ENCODE measurements around the gene WDR64.

WDR64 gene

GRCh38 chr1:241652012-241652411 is at the start of gene WDR64:
Gene WDR64, plus strand, starts transcription at chr1:241652281. Its CDS starts 204 bp downstream, at chr1:241652485.
- DNase-seq (ENCODE audit: low read depth), result no peak

GRCh38 chr1:241603731-241604245 is 48.3 kb upstream of the WDR64 start:
- no peak for DNase-seq (ENCODE audit: low read depth)

GRCh38 chr1:241605146-241605805 is 46.8 kb upstream of the WDR64 start:
- no peak for DNase-seq (ENCODE audit: low read depth)

- no peak for DNase-seq (ENCODE audit: low read depth)
Measured at GRCh38 chr1:241606544-241606943, 45.5 kb upstream of the WDR64 start.

- DNase-seq (ENCODE audit: low read depth), result no peak
Measured at GRCh38 chr1:241607497-241607896, 44.6 kb upstream of the WDR64 start.

GRCh38 chr1:241608379-241609033 is 43.6 kb upstream of the WDR64 start:
- DNase-seq (ENCODE audit: low read depth), result no peak

- DNase-seq (ENCODE audit: low read depth), result no peak
Measured at GRCh38 chr1:241610056-241610815, 41.8 kb upstream of the WDR64 start.

GRCh38 chr1:241611063-241611462 is 41.0 kb upstream of the WDR64 start:
- no peak for DNase-seq (ENCODE audit: low read depth)

- no peak for DNase-seq (ENCODE audit: low read depth)
Measured at GRCh38 chr1:241611736-241612135, 40.3 kb upstream of the WDR64 start.

GRCh38 chr1:241612533-241613477 is 39.3 kb upstream of the WDR64 start:
- DNase-seq (ENCODE audit: low read depth), result no peak

GRCh38 chr1:241614144-241614543 is 37.9 kb upstream of the WDR64 start:
- DNase-seq (ENCODE audit: low read depth), result no peak

- no peak for DNase-seq (ENCODE audit: low read depth)
Measured at GRCh38 chr1:241614572-241614971, 37.5 kb upstream of the WDR64 start.

GRCh38 chr1:241615043-241615974 is 36.8 kb upstream of the WDR64 start:
- DNase-seq (ENCODE audit: low read depth), result no peak

GRCh38 chr1:241617426-241617825 is 34.7 kb upstream of the WDR64 start:
- DNase-seq (ENCODE audit: low read depth), result no peak

- DNase-seq (ENCODE audit: low read depth), result no peak
Measured at GRCh38 chr1:241622669-241623068, 29.4 kb upstream of the WDR64 start.

GRCh38 chr1:241624935-241625334 is 27.1 kb upstream of the WDR64 start:
- no peak for DNase-seq (ENCODE audit: low read depth)

GRCh38 chr1:241627453-241628259 is 24.4 kb upstream of the WDR64 start:
- no peak for DNase-seq (ENCODE audit: low read depth)

GRCh38 chr1:241630005-241630404 is 22.1 kb upstream of the WDR64 start:
- DNase-seq (ENCODE audit: low read depth), result no peak

GRCh38 chr1:241630476-241630875 is 21.6 kb upstream of the WDR64 start:
- DNase-seq (ENCODE audit: low read depth), result no peak

GRCh38 chr1:241630899-241631298 is 21.2 kb upstream of the WDR64 start:
- DNase-seq (ENCODE audit: low read depth), result no peak

All from HS-27A (cell line).